HG03342 (cell line): ENCODE results near the gene PDGFA.

Experiments used
- ATAC-seq: cut with Tn5 transposase; IDR thresholded peaks from one replicate; pipeline ENCODE4 v1.9.1; 2021; ENCODE audit warnings: mild to moderate bottlenecking, moderate library complexity; ENCODE audit not compliant: unreplicated experiment

The PDGFA gene

GRCh38 chr7:519484-520390 is at the start of gene PDGFA:
TSS of gene PDGFA (minus strand) at chr7:519846. CDS start at chr7:519001, 845 bp downstream.
- no peak for ATAC-seq

- ATAC-seq = no peak
Measured at GRCh38 chr7:568031-568951, 48.6 kb upstream of the PDGFA start.

- no peak for ATAC-seq
Measured at GRCh38 chr7:567305-567883, 47.7 kb upstream of the PDGFA start.

- ATAC-seq = no peak
Measured at GRCh38 chr7:566100-566499, 46.5 kb upstream of the PDGFA start.

GRCh38 chr7:564176-564865 is 44.7 kb upstream of the PDGFA start:
- ATAC-seq = no peak

- ATAC-seq = no peak
Measured at GRCh38 chr7:563629-564170, 44.1 kb upstream of the PDGFA start.

- no peak for ATAC-seq
Measured at GRCh38 chr7:562789-563628, 43.4 kb upstream of the PDGFA start.

- no peak for ATAC-seq
Measured at GRCh38 chr7:562374-562675, 42.7 kb upstream of the PDGFA start.

GRCh38 chr7:561631-562373 is 42.2 kb upstream of the PDGFA start:
- no peak for ATAC-seq

GRCh38 chr7:560966-561630 is 41.5 kb upstream of the PDGFA start:
- ATAC-seq = no peak

- ATAC-seq = no peak
Measured at GRCh38 chr7:559396-559705, 39.7 kb upstream of the PDGFA start.

GRCh38 chr7:557558-557881 is 37.9 kb upstream of the PDGFA start:
- ATAC-seq = no peak

- ATAC-seq = no peak
Measured at GRCh38 chr7:556837-557557, 37.4 kb upstream of the PDGFA start.

GRCh38 chr7:556291-556826 is 36.7 kb upstream of the PDGFA start:
- ATAC-seq = no peak

GRCh38 chr7:555551-556160 is 36.0 kb upstream of the PDGFA start:
- no peak for ATAC-seq

- ATAC-seq = no peak
Measured at GRCh38 chr7:553636-554111, 34.0 kb upstream of the PDGFA start.

- no peak for ATAC-seq
Measured at GRCh38 chr7:552868-553635, 33.4 kb upstream of the PDGFA start.
